ENCODE results near the gene SORCS2. TPM values are rescaled to one million over a fixed set of nuclear protein-coding genes. Genes with fewer than 3 reads are reported as not detected.

The SORCS2 gene
- total and polyA plus RNA-seq, 2 of the 8 experiments (the other 6 are each of a cell fraction or from before 2014, with no cell fraction given), result 0.36 to 1.8 TPM

GRCh38 chr4:7325541-7325940, 133.2 kb downstream of the SORCS2 start (continued):
- no peak for TF ChIP-seq CHD7 (IDR thresholded peaks at IDR 0.05; ENCODE audit: insufficient replicate concordance, low read length)
